HUES64 (cell line): Measurements from ENCODE around the gene CXCR2.
"Not testable (repeated sequence)": the region's sequence is repeated elsewhere in the genome, so short reads cannot be mapped to it uniquely, and the experiment has no call there.

ENCODE experiments used
- H3K27ac ChIP-seq: 2 replicates; pipeline ENCODE4 v1.7.0; 2013; ENCODE audit warnings: low read depth, low read length, inconsistent platforms
- H3K27me3 ChIP-seq: 2 replicates; pipeline ENCODE4 v1.6.1; 2013; ENCODE audit warnings: mild to moderate bottlenecking, low read length; ENCODE audit not compliant: insufficient read depth
- H3K36me3 ChIP-seq: 2 replicates; pipeline ENCODE4 v1.6.1; 2013; ENCODE audit warnings: mild to moderate bottlenecking, low read length; ENCODE audit not compliant: insufficient read depth
- H3K4me1 ChIP-seq: 2 replicates; pipeline ENCODE4 v1.6.1; 2013; ENCODE audit warnings: mild to moderate bottlenecking, low read length, moderate library complexity; ENCODE audit not compliant: insufficient read depth
- H3K4me3 ChIP-seq: 2 replicates; pipeline ENCODE4 v1.5.1; 2013; ENCODE audit warnings: mild to moderate bottlenecking, low read length, moderate library complexity
- H3K9ac ChIP-seq: 2 replicates; pipeline ENCODE4 v1.6.1; 2013; ENCODE audit warnings: mild to moderate bottlenecking, low read depth, low read length
- H3K9me3 ChIP-seq: 2 replicates; pipeline ENCODE4 v1.6.1; 2013; ENCODE audit warnings: low read depth, low read length; ENCODE audit not compliant: insufficient read depth
- WGBS: fragments of 150-250, 120-280 bp; methylation state at CpG from one replicate; pipeline ENCODE4 v1.1.7; 2013; ENCODE audit warnings: missing lambda C conversion rate; 5-methylcytosine and 5-hydroxymethylcytosine counted together

CXCR2 gene

DNA sequence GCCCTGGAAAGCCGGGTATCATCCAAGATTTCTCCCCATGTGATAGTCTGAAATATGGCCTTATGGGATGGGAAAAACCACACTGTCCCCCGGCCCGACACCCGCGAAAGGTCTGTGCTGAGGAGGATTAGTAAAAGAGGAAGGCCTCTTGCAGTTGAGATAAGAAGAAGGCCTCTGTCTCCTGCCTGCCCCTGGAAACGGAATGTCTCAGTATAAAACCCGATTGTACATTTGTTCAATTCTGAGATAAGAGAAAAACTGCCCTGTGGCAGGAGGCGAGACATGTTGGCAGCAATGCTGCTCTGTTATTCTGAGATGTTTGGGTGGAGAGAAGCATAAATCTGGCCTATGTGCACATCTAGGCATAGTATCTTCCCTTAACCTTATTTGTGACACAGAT, 30.0 kb upstream of the CXCR2 start:
- Histone ChIP-seq H3K4me1 (no peaks in the 10 kb centered on the region), H3K27ac (no peak overlapping the region), H3K9me3 (no peaks in the 10 kb centered on the region), H3K9ac (no peak overlapping the region), H3K4me3 (no peak overlapping the region), H3K36me3 (no peaks in the 10 kb centered on the region), H3K27me3 (no peaks in the 10 kb centered on the region)
- 85% methylated on average over 8 of the region's 8 CpGs for WGBS

DNA sequence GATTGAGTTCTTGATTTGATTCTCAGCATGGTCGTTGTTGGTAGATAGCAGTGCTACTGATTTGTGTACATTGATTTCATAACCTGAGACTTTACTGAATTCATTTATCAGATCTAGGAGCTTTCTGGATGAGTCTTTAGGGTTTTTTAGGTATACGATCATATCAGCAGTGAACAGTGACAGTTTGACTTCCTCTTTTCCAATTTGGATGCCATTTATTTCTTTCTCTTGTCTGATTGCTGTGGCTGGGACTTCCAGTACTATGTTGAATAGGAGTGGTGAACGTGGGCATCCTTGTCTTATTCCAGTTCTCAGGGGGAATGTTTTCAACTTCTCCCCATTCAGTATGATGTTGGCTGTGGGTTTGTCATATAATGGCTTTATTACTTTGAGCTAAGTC, 27.9 kb upstream of the CXCR2 start:
- H3K4me3 ChIP-seq = no peak overlapping the region
- no peak overlapping the region for H3K9ac ChIP-seq
- H3K9me3 ChIP-seq = no peaks in the 10 kb centered on the region
- no peaks in the 10 kb centered on the region for H3K36me3 ChIP-seq
- WGBS = 88% methylated on average over 3 of the region's 3 CpGs
- H3K27me3 ChIP-seq = no peaks in the 10 kb centered on the region
- no peaks in the 10 kb centered on the region for H3K4me1 ChIP-seq
- H3K27ac ChIP-seq = no peak overlapping the region

DNA sequence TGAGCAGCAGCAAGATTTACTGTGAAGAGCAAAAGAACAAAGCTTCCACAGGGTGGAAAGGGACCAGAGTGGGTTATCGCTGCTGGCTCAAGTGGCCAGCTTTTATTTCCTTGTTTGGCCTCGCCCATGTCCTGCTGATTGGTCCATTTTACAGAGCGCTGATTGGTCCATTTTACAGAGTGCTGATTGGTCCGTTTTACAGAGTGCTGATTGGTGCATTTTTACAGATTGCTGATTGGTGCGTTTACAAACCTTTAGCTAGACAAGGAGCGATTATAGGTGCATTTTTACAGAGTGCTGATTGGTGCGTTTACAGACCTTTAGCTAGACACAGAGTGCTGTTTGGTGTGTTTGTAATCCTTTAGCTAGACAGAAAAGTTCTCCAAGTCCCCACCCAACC, 17.0 kb upstream of the CXCR2 start:
- H3K4me3 ChIP-seq, H3K27ac ChIP-seq: not testable (repeated sequence)
- WGBS = 86% methylated on average over 7 of the region's 7 CpGs

DNA sequence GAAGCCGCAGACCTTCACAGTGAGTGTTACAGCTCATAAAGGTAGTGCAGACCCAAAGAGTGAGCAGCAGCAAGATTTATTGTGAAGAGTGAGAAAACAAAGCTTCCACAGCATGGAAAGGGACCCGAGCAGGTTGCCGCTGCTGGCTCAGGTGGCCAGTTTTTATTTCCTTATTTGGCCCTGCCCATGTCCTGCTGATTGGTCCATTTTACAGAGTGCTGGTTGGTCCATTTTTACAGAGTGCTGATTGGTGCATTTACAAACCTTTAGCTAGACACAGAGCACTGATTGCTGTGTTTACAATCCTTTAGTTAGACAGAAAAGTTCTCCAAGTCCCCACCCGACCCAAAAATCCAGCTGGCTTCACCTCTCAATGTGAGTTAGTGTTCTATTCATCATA, 4.0 kb upstream of the CXCR2 start:
- not testable (repeated sequence) for H3K9ac ChIP-seq, H3K9me3 ChIP-seq, H3K4me3 ChIP-seq, H3K4me1 ChIP-seq, H3K36me3 ChIP-seq, H3K27ac ChIP-seq, H3K27me3 ChIP-seq
- WGBS = 87% methylated on average over 4 of the region's 4 CpGs

More for the DNA sequence above, 17.0 kb upstream of the CXCR2 start:
- not testable (repeated sequence) for H3K9ac ChIP-seq, H3K36me3 ChIP-seq, H3K27me3 ChIP-seq, H3K4me1 ChIP-seq
- peaks cover 15% of the 10 kb centered on the region; the same call in 1 of the 2 replicates for H3K9me3 ChIP-seq

DNA sequence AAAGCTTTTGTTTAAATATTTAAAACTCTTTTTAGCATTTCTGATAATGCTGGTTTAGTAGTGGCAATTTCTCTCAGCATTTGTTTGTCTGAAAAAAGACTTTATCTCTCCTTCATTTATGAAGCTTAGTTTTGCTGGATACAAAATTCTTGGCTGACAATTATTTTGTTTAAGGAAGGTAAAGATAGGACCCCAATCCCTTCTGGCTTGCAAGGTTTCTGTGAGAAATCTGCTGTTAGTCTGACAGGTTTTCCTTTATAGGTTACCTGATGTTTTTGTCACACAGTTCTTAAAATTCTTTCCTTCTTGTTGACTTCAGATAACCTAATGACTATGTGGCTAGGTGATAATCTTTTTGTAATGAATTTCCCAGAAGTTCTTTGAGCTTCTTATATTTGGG, 3.5 kb upstream of the CXCR2 start:
- not testable (repeated sequence) for H3K4me3 ChIP-seq, H3K27ac ChIP-seq, H3K9me3 ChIP-seq, H3K27me3 ChIP-seq, H3K36me3 ChIP-seq, H3K9ac ChIP-seq, H3K4me1 ChIP-seq

DNA sequence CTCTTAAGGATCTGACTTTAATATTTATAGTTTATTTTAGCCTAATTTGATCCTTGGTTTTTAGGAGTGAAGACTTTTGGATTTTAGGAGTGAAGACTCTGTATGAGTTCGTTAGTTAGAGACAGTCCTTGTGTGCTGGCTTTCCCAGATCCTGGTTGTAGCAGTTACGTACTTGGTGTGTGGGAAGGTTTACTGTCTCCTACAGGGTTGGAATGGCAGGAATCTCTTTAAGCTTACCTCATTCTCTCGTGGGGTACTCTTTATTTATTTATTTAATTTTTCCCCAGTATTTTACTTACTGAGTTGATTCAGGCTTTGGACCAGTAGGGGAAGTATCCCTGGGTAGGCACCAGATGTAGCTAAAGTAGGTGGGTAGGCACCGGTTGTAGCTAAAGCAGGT, 1.8 kb upstream of the CXCR2 start:
- no peaks in the 10 kb centered on the region for H3K9me3 ChIP-seq
- H3K4me3 ChIP-seq = no peak overlapping the region
- peaks cover 6% of the 10 kb centered on the region; the same call in 1 of the 2 replicates for H3K4me1 ChIP-seq
- WGBS = 77% methylated on average over 3 of the region's 4 CpGs
- H3K27ac ChIP-seq = no peak overlapping the region
- H3K36me3 ChIP-seq = no peaks in the 10 kb centered on the region
- H3K9ac ChIP-seq = no peak overlapping the region
- H3K27me3 ChIP-seq = no peaks in the 10 kb centered on the region

DNA sequence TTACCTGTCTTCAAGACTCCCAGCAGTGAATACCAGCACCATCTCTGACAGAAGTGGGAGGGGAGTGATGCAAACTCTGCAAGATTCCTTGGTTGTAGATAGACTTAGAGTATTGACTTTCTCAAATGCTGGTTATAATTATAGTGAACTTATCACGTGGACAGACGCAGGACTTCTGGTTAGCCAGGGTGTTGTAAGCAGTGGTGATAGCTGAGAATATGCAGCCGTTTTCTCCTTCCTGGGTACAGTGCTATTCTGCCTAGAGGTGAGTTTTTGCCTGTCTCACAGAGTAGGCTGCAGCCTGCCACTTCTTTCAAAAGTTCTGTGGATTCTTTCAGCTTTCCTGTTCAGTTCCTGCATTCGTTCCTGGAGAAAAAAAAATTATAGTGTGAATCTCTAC, 733 bp upstream of the CXCR2 start:
- Histone ChIP-seq H3K36me3 (no peaks in the 10 kb centered on the region), H3K4me3 (no peak overlapping the region), H3K4me1 (peaks cover 6% of the 10 kb centered on the region; the same call in 1 of the 2 replicates), H3K9ac (no peak overlapping the region), H3K9me3 (no peaks in the 10 kb centered on the region), H3K27me3 (no peaks in the 10 kb centered on the region), H3K27ac (no peak overlapping the region)
- WGBS = 93% methylated on average over 4 of the region's 4 CpGs

DNA sequence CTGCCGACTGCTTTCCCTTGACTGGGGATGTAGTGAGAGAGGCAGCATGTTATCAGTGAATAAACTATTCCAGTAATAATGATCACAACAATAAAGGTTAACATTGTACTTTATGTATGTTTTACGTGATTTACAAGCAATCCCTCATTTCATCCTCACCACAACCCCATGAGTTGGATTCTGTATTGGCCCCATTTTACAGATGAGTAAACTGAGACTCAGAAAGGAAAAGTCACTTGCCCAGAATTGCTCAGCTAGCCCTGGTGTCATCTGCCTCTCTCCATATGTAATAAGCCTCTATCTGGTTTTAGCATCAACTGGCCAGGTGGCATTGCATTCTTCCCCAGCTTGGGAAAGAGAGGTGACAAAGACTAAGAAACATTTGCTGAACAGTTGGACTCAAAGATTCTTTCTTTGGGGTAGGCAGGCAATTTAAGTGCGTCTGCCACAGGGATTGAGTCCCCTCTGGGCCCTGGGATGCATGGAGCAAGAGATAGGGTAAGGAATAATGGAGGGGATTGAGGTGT, 2.2 kb downstream of the CXCR2 start:
- H3K27me3 ChIP-seq = no peaks in the 10 kb centered on the region
- 78% methylated on average over 1 of the region's 3 CpGs for WGBS
- H3K9ac ChIP-seq = no peak overlapping the region
- no peaks in the 10 kb centered on the region for H3K9me3 ChIP-seq
- no peak overlapping the region for H3K27ac ChIP-seq
- H3K36me3 ChIP-seq = no peaks in the 10 kb centered on the region
- peaks cover 6% of the 10 kb centered on the region; the same call in 1 of the 2 replicates for H3K4me1 ChIP-seq
- H3K4me3 ChIP-seq = no peak overlapping the region

DNA sequence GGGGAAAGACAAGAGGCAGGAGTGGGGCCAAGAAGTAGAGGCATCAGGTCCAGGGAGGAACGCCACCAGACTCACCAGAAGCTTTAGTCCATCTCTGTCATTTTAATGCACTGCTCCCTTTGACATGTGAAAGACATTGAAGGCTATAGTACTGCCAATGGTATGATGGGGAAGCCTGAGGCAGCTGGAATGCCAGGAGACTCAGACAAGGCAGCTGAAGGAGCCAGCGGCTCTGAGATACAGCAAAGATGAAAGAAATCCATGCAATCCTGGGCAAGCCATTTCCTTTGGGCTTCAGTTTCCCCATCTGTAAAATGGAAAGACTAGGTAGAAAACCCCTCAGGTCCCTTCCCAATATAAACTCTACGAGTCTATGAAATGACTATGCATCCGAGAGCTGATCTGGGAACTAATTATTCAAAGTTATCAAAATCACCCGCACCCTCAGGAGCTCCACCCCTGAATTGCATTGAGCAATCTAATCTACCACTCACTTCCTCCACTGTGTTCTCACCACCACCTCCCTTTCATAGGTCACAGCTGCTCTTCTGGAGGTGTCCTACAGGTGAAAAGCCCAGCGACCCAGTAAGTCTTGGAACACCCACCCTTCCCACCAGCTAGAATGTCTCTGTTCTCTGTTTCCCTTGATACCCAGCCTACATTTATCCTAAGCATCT, 3.1 kb downstream of the CXCR2 start:
- WGBS = 93% methylated on average over 6 of the region's 6 CpGs
- peaks cover 6% of the 10 kb centered on the region; the same call in 1 of the 2 replicates for H3K4me1 ChIP-seq
- no peaks in the 10 kb centered on the region for H3K27me3 ChIP-seq
- no peaks in the 10 kb centered on the region for H3K9me3 ChIP-seq
- no peaks in the 10 kb centered on the region for H3K36me3 ChIP-seq
- no peak overlapping the region for H3K9ac ChIP-seq
- H3K4me3 ChIP-seq = no peak overlapping the region
- no peak overlapping the region for H3K27ac ChIP-seq

DNA sequence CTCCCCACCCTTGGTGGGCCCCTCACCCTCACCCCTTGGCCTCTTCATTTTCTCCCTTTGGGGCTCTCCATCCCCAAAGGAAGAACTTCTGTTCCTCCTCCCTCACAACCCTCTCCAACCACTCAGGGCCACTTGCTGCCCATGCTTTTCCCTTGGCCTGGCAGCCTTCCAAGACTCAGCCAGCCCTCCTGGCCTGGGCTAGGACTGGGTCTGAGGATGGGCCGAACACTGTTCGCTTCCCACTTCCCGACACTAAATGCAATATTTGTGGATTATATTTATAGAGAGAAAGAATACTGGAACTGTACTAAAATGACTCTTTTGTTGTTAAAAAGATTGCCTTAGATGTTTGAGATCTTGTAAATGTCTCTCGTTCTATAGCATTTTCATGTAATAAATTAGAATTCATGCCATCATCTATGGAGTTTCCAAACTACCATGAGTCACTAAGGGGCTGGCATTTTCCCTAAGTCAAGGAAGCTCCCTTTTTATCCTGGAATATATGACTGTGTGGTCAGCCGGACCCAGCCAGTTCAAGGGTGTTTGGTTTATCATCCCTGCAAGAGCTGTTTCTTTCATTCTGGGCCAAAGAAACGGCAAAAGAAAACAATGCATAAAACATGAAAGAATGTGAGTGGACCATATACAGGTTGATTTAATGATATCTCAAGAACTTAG, 3.8 kb downstream of the CXCR2 start:
- WGBS = 94% methylated on average over 6 of the region's 6 CpGs
- no peak overlapping the region for H3K4me3 ChIP-seq
- no peaks in the 10 kb centered on the region for H3K27me3 ChIP-seq

DNA sequence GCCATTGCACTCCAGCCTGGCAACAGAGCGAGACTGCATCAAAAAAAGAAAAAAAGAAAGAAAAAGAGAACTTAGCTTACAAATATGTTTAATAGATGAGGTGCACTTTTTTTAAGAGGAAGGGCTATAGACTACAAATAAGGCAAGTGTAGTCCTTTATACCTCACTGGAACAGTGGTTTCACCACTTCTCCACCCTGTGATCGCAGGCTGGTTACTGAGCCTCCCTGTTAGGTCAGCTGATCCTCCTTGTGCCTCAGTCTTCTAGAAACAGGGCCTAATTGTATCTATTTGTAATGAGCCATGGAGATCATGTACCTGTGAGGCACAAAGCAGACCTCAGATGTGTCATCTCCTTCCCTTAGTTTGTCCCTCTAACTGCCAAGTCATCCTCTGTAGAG, 4.5 kb downstream of the CXCR2 start:
- Histone ChIP-seq H3K4me3 (no peak overlapping the region), H3K9ac (no peak overlapping the region), H3K9me3 (no peaks in the 10 kb centered on the region), H3K27me3 (no peaks in the 10 kb centered on the region), H3K36me3 (no peaks in the 10 kb centered on the region), H3K4me1 (peaks cover 6% of the 10 kb centered on the region; the same call in 1 of the 2 replicates), H3K27ac (no peak overlapping the region)
- WGBS = 94% methylated on average over 2 of the region's 2 CpGs

More for the DNA sequence above, 3.8 kb downstream of the CXCR2 start:
- Histone ChIP-seq H3K9me3 (no peaks in the 10 kb centered on the region), H3K36me3 (no peaks in the 10 kb centered on the region), H3K27ac (no peak overlapping the region), H3K4me1 (peaks cover 6% of the 10 kb centered on the region; the same call in 1 of the 2 replicates), H3K9ac (no peak overlapping the region)
